Measurements from ENCODE around the gene LIN52. TPM values are rescaled to one million over a fixed set of nuclear protein-coding genes. Genes with fewer than 3 reads are reported as not detected.

The LIN52 gene

GRCh38 chr14:74249433-74250375 is 164.9 kb downstream of the LIN52 start:
- no peak overlapping the region for H3K4me2 ChIP-seq (ENCODE audit: low read length)
- H4K5ac ChIP-seq (ENCODE audit: low read length) = no peak overlapping the region
- no peak overlapping the region for H3K23ac ChIP-seq (ENCODE audit: low read length)
- no peak overlapping the region for H3K56ac ChIP-seq (ENCODE audit: low read length)
- no peaks in the 10 kb centered on the region for H3K79me1 ChIP-seq (ENCODE audit: low read length)
- DNase-seq = no peak
- no peaks in the 10 kb centered on the region for H3K36me3 ChIP-seq (ENCODE audit: control insufficient read depth, insufficient read depth, low read length)
- H2AK5ac ChIP-seq (ENCODE audit: low read length) = no peak overlapping the region
- no peak overlapping the region for H4K8ac ChIP-seq (ENCODE audit: low read depth, low read length)
- no peak overlapping the region for H2BK15ac ChIP-seq (replicated peaks; ENCODE audit: low read depth)
- no peak overlapping the region for H2BK5ac ChIP-seq (ENCODE audit: low read length)
- no peak overlapping the region for H3K4me3 ChIP-seq (ENCODE audit: low read length)
- H3K9ac ChIP-seq (ENCODE audit: low read length) = no peak overlapping the region
- H2BK120ac ChIP-seq (ENCODE audit: low read depth, low read length) = no peak overlapping the region
- no peak overlapping the region for H3K4ac ChIP-seq (ENCODE audit: low read depth, low read length)
- H3K79me2 ChIP-seq (ENCODE audit: control insufficient read depth, insufficient read depth, low read length) = no peaks in the 10 kb centered on the region
- no peaks in the 10 kb centered on the region for H3K27me3 ChIP-seq (ENCODE audit: insufficient read depth, low read length, poor library complexity)
- H3K18ac ChIP-seq (ENCODE audit: low read length) = no peak overlapping the region
- no peak overlapping the region for H3K27ac ChIP-seq (ENCODE audit: low read depth, low read length)
- no peaks in the 10 kb centered on the region for H3K4me1 ChIP-seq (ENCODE audit: control insufficient read depth, low read depth, low read length)
- WGBS (ENCODE audit: extremely low coverage, insufficient coverage, low lambda C conversion rate) = no CpG with 5 or more reads among the region's 12 CpGs

Small RNA genes lying within 50 kb of the gene (small RNA-seq; reads per million reads assigned to genes)
- gene AC006349.1 (ENCODE audit: insufficient read depth) (not detected), gene RN7SL530P (ENCODE audit: insufficient read depth) (not detected)
